WTC11 (cell line): Measurements from ENCODE around the gene ZNF740. TPM values are rescaled to one million over a fixed set of nuclear protein-coding genes. Genes with fewer than 3 reads are reported as not detected.

Experiments used
- ATAC-seq: fragments of 200-7000 bp; cut with Tn5 transposase; 2 replicates; pipeline ENCODE4 v1.10.0; 2021; ENCODE audit warnings: mild to moderate bottlenecking, moderate library complexity
- CTCF ChIA-PET: fragments of 300-600 bp; sonication (Branson Sonifier 250); formaldehyde crosslinking; loops from one replicate; lab custom pipeline; 2021; ENCODE audit warnings: antibody characterized with exemption; lab: Charles Lee
- POLR2A ChIA-PET: fragments of 350-600 bp; sonication (Branson Sonifier 250); formaldehyde crosslinking; loops from one replicate; lab custom pipeline; 2021; ENCODE audit warnings: antibody characterized with exemption; lab: Charles Lee
- DNase-seq: peaks from one replicate; pipeline ENCODE4 v3.0.0; 2021; ENCODE audit warnings: low spot score
- H3K27ac Mint-ChIP-seq: 2 replicates; pipeline ENCODE4 v1.8.0; 2021; ENCODE audit warnings: mixed read lengths
- H3K27me3 Mint-ChIP-seq: 2 replicates; pipeline ENCODE4 v1.8.0; 2021; ENCODE audit warnings: low read depth, mild to moderate bottlenecking, moderate library complexity, mixed read lengths
- H3K36me3 Mint-ChIP-seq: 2 replicates; pipeline ENCODE4 v1.8.0; 2021; ENCODE audit warnings: mixed read lengths
- H3K4me1 Mint-ChIP-seq: 2 replicates; pipeline ENCODE4 v1.8.0; 2022; ENCODE audit warnings: mixed read lengths
- H3K4me3 Mint-ChIP-seq: 2 replicates; pipeline ENCODE4 v1.8.0; 2021; ENCODE audit warnings: mild to moderate bottlenecking, moderate library complexity, mixed read lengths
- H3K9me3 Mint-ChIP-seq: 2 replicates; pipeline ENCODE4 v1.8.0; 2021; ENCODE audit warnings: mixed read lengths
- CTCF ChIP-seq: fragments of 200-600 bp; IDR thresholded peaks from 2 replicates; pipeline ENCODE4 v1.8.0; 2022; ENCODE audit warnings: antibody characterized with exemption
- EMX1 ChIP-seq: fragments of 250-450 bp; sonication (Bioruptor Pico); IDR thresholded peaks from 2 replicates; pipeline ENCODE4 v1.8.0; 2021; ENCODE audit warnings: mild to moderate bottlenecking
- ETV6 ChIP-seq: sonication (generic); formaldehyde crosslinking; IDR thresholded peaks from 2 replicates; pipeline ENCODE4 v1.8.1; 2022; ENCODE audit warnings: mild to moderate bottlenecking, missing genetic modification reagents
- SP1 ChIP-seq: sonication (generic); formaldehyde crosslinking; conservative IDR thresholded peaks from 2 replicates; pipeline ENCODE4 v1.8.1; 2022; ENCODE audit warnings: missing genetic modification reagents
- USF2 ChIP-seq: sonication (generic); formaldehyde crosslinking; IDR thresholded peaks from 2 replicates; pipeline ENCODE4 v1.8.1; 2023; ENCODE audit warnings: mild to moderate bottlenecking, missing genetic modification reagents, moderate library complexity
- ZBTB21 ChIP-seq: sonication (generic); formaldehyde crosslinking; IDR thresholded peaks from 2 replicates; pipeline ENCODE4 v1.8.1; 2023; ENCODE audit warnings: mild to moderate bottlenecking, missing genetic modification reagents, borderline replicate concordance
- ZNF232 ChIP-seq: sonication (generic); formaldehyde crosslinking; IDR thresholded peaks from 2 replicates; pipeline ENCODE4 v1.8.0; 2022; ENCODE audit warnings: mild to moderate bottlenecking, missing genetic modification reagents
- ZNF281 ChIP-seq: sonication (generic); formaldehyde crosslinking; IDR thresholded peaks from 2 replicates; pipeline ENCODE4 v1.8.0; 2023; ENCODE audit warnings: mild to moderate bottlenecking, missing genetic modification reagents
- ZNF416 ChIP-seq: fragments of 250-450 bp; sonication (Bioruptor Pico); IDR thresholded peaks from 2 replicates; pipeline ENCODE4 v1.9.0; 2021; ENCODE audit warnings: mild to moderate bottlenecking, inconsistent platforms
- ZNF532 ChIP-seq: fragments of 250-450 bp; sonication (Bioruptor Pico); IDR thresholded peaks from 2 replicates; pipeline ENCODE4 v1.9.0; 2021; ENCODE audit warnings: mild to moderate bottlenecking, borderline replicate concordance
- ZSCAN18 ChIP-seq: fragments of 250-450 bp; sonication (Bioruptor Pico); IDR thresholded peaks from 2 replicates; pipeline ENCODE4 v2.1.2; 2022; ENCODE audit warnings: mild to moderate bottlenecking, moderate library complexity
- total RNA-seq: library from RNA; stranded (reverse); gene quantifications from 3 replicates; pipeline ENCODE4 v1.2.3, GENCODE V29; 2021

Gene ZNF740
- total RNA-seq, 1 experiment from 2014 or later: 26.6 TPM

- H3K9me3 Mint-ChIP-seq: no peaks in the 10 kb centered on the region
- peaks cover 28% of the 10 kb centered on the region for H3K36me3 Mint-ChIP-seq
- peaks cover 60% of the 10 kb centered on the region for H3K4me1 Mint-ChIP-seq
- TF ChIP-seq CTCF: no peak
- TF ChIP-seq ZNF532 (CRISPR knock-in tag): no peak
- TF ChIP-seq EMX1 (CRISPR knock-in tag): no peak
- no peak for TF ChIP-seq ZNF232 (CRISPR knock-in tag)
- TF ChIP-seq SP1 (CRISPR knock-in tag): no peak
- no peak for TF ChIP-seq USF2 (CRISPR knock-in tag)
- TF ChIP-seq ZBTB21 (CRISPR knock-in tag): no peak
- TF ChIP-seq ZSCAN18: no peak
- no peak for TF ChIP-seq ZNF416 (CRISPR knock-in tag)
- ChIA-PET CTCF (interaction anchor here (0.9 to 12.2 kb wide), 28 partner anchors 10 to 268 kb away, joined by 3 to 333 read pairs (median 12); partner anchors contain the start of genes AAAS, CSAD, ESPL1 and MYG1), POLR2A (interaction anchor here (0.5 to 1.9 kb wide), 10 partner anchors 17 to 463 kb away, joined by 3 to 13 read pairs (median 4); partner anchors contain the start of genes AMHR2 and ESPL1)
- peaks cover 2% of the 10 kb centered on the region; the same call in 1 of the 2 replicates for H3K27me3 Mint-ChIP-seq
- no peak for ATAC-seq
- 0 out of 2 replicates have a peak overlapping the region, but pooled peaks have one; percentile 33 for H3K4me3 Mint-ChIP-seq
- peak overlapping the region; percentile 5; the same call in 1 of the 2 replicates for H3K27ac Mint-ChIP-seq
- DNase-seq: no peak
Measured at GRCh38 chr12:53214221-53214620, 33.7 kb downstream of the ZNF740 start.

- peaks cover 7% of the 10 kb centered on the region; the same call in 1 of the 2 replicates for H3K27me3 Mint-ChIP-seq
- DNase-seq (no peak), ATAC-seq (peak; percentile 4)
- no peaks in the 10 kb centered on the region for H3K9me3 Mint-ChIP-seq
- peak; percentile 71; the same call in 1 of the 2 replicates for TF ChIP-seq ETV6 (CRISPR knock-in tag)
- peak; percentile 60; the same call in 1 of the 2 replicates for TF ChIP-seq ZNF281 (CRISPR knock-in tag)
- TF ChIP-seq ZNF416 (CRISPR knock-in tag): no peak
- TF ChIP-seq CTCF: no peak
- H3K36me3 Mint-ChIP-seq: peaks cover 28% of the 10 kb centered on the region
- H3K4me3 Mint-ChIP-seq: peak overlapping the region; percentile 33
- peak overlapping the region; percentile 95 for H3K27ac Mint-ChIP-seq
- CTCF ChIA-PET: interaction anchor here (0.9 to 12.2 kb wide), 18 partner anchors 10 to 267 kb away, joined by 3 to 333 read pairs (median 28); partner anchors contain the start of genes AAAS, CSAD, ESPL1 and MYG1
- H3K4me1 Mint-ChIP-seq: peaks cover 65% of the 10 kb centered on the region
- POLR2A ChIA-PET: interaction anchor here (0.5 to 1.9 kb wide), 7 partner anchors 17 to 462 kb away, joined by 3 to 13 read pairs (median 4); partner anchors contain the start of genes AMHR2 and ESPL1
Measured at GRCh38 chr12:53214687-53215455, 34.3 kb downstream of the ZNF740 start.
